ENCODE data around the gene SCNN1G. TPM values are rescaled to one million over a fixed set of nuclear protein-coding genes. Genes with fewer than 3 reads are reported as not detected.

Gene SCNN1G
- total and polyA plus RNA-seq, 2 of the 13 experiments (the other 11 are each of a cell fraction or from before 2014, with no cell fraction given) = not detected

- TF ChIP-seq ZNF362 (CRISPR knock-in tag; IDR thresholded peaks at IDR 0.05; ENCODE audit: borderline replicate concordance) (no peak), TEF (CRISPR knock-in tag; IDR thresholded peaks at IDR 0.05) (no peak), XRCC5 (optimal IDR thresholded peaks at IDR 0.05; ENCODE audit: low read length) (peak; percentile 53), ZFX (CRISPR knock-in tag; IDR thresholded peaks at IDR 0.05; ENCODE audit: low read depth) (no peak), KLF16 (CRISPR knock-in tag; IDR thresholded peaks at IDR 0.05) (peak in 1 of 2 experiments; percentile 3; a peak in 1 of 4 replicates), ZNF570 (CRISPR knock-in tag; IDR thresholded peaks at IDR 0.05; ENCODE audit: borderline replicate concordance) (no peak), ETV6 (CRISPR knock-in tag; conservative IDR thresholded peaks at IDR 0.05) (no peak), ZSCAN9 (CRISPR knock-in tag; IDR thresholded peaks at IDR 0.05; ENCODE audit: borderline replicate concordance) (no peak), POLR2A (IDR thresholded peaks at IDR 0.05; ENCODE audit: insufficient read depth in 1 of 2, low read depth in 2 of 2, low read length in 2 of 2) (no peak), MAF1 (CRISPR knock-in tag; IDR thresholded peaks at IDR 0.05; ENCODE audit: borderline replicate concordance) (no peak), ZBTB49 (CRISPR knock-in tag; IDR thresholded peaks at IDR 0.05; ENCODE audit: borderline replicate concordance) (no peak), ZNF563 (CRISPR knock-in tag; IDR thresholded peaks at IDR 0.05) (no peak), HOXA3 (CRISPR knock-in tag; IDR thresholded peaks at IDR 0.05) (0 out of 2 replicates have a peak, but pooled peaks have one; percentile 4), TEAD2 (CRISPR knock-in tag; IDR thresholded peaks at IDR 0.05) (no peak), ZMAT3 (CRISPR knock-in tag; conservative IDR thresholded peaks at IDR 0.05) (no peak), SIX4 (CRISPR knock-in tag; IDR thresholded peaks at IDR 0.05) (no peak), ZNF775 (CRISPR knock-in tag; IDR thresholded peaks at IDR 0.05; ENCODE audit: borderline replicate concordance) (no peak), PITX1 (CRISPR knock-in tag; IDR thresholded peaks at IDR 0.05) (no peak), ZNF841 (CRISPR knock-in tag; IDR thresholded peaks at IDR 0.05; ENCODE audit: borderline replicate concordance) (no peak)
Observed at GRCh38 chr16:23182679-23183542, at the start of gene SCNN1G (continued).

Data from HepG2 (cell line).